ENCODE measurements around the gene HSPA9. TPM values are rescaled to one million over a fixed set of nuclear protein-coding genes. Genes with fewer than 3 reads are reported as not detected.
A peak's percentile ranks its signal among the peaks of the same experiment; 100 is the strongest.

The HSPA9 gene
- total and polyA plus RNA-seq, 2 of the 13 experiments (the other 11 are each of a cell fraction or from before 2014, with no cell fraction given) = 165 to 478 TPM

DNA sequence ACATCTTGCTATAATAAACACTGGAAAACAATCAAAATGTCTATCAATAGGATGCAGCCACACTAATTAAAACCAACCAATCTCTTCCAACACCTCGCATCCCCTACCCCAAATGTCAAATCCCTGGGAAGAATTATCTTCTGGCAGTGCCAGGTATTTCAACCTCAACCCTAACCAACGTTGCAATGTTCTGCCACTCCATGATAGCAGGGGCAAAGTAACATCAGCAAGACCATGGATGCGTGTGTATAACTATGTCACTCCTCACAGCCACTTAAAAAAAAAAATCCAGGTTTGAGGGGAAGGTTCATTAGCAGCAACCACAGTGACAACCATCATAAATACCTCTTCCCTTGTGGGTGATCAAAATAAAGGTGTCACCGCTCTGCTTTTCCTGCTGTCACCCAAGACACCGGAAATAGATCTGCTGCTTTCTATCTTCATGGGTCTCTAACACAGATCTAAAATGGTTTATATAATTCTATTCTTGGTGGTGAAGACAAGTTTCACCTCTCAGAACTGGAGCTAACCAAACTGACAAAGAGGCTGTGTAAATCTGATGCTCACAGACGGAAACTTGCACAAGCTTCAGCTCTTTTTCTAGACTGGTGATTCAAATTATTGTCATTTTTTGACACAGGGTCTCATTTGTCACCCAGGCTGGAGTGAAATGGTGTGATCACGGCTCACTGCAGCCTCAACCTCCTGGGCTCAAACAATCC lies 9.9 kb downstream of the HSPA9 start:
- no peaks in the 10 kb centered on the region for H3K9me3 ChIP-seq (ENCODE audit: low read length)
- ATAC-seq = no peak
- CTCF ChIA-PET (ENCODE audit: low intra/inter-chr PET ratio, low total read pairs) = no interaction called here
- H3K9ac ChIP-seq (ENCODE audit: insufficient read depth, low read depth, low read length) = no peak overlapping the region
- H3K4me2 ChIP-seq (ENCODE audit: low read depth, low read length) = no peak overlapping the region
- intact Hi-C loops (cut with micrococcal nuclease; ENCODE audit: unreplicated experiment) = no loop called here
- TF ChIP-seq POLR2A (IDR thresholded peaks at IDR 0.05; ENCODE audit: insufficient read depth in 1 of 2, low read depth in 2 of 2, low read length in 2 of 2) (0 out of 4 replicates have a peak, but pooled peaks of 1 of the 2 experiments have one; percentile 12), ZNF839 (CRISPR knock-in tag; IDR thresholded peaks at IDR 0.05; ENCODE audit: borderline replicate concordance) (no peak), ZNF747 (CRISPR knock-in tag; IDR thresholded peaks at IDR 0.05; ENCODE audit: borderline replicate concordance) (no peak), POLR2AphosphoS2 (IDR thresholded peaks at IDR 0.05; ENCODE audit: low read depth, low read length) (peak; percentile 41; the same call in 1 of the 2 replicates), RBM22 (optimal IDR thresholded peaks at IDR 0.05; ENCODE audit: low read length) (peak; percentile 63)
- no peaks in the 10 kb centered on the region for H3K27me3 ChIP-seq (ENCODE audit: control insufficient read depth in 1 of 2, insufficient read depth in 2 of 2, low read length in 2 of 2)
- FAIRE-seq = no peak
- H3K36me3 ChIP-seq (replicated peaks in 1 of 2; ENCODE audit: control insufficient read depth in 1 of 2, insufficient read depth in 2 of 2, low read length in 2 of 2) = peaks cover 26 to 91% of the 10 kb centered on the region in 2 experiments
- no peak overlapping the region for H2AFZ ChIP-seq (ENCODE audit: low read length)
- in situ Hi-C loops (cut with HindIII; ENCODE audit: extremely low pct_ligation_motif_present, low pct_unique_long_range_greater_than_20kb) = no loop called here
- POLR2A ChIA-PET = interaction anchor here (1.0 to 2.7 kb wide), 4 partner anchors 10 to 22 kb away, joined by 4 to 9 read pairs (median 6); partner anchors contain the start of genes ETF1 and HSPA9
- WGBS (ENCODE audit: low lambda C conversion rate) = 95% methylated on average over 7 of the region's 7 CpGs
- no peak overlapping the region for H3K27ac ChIP-seq (ENCODE audit: extremely low read length, insufficient read depth, low read length)
- H4K20me1 ChIP-seq (ENCODE audit: insufficient read depth, low read length) = peaks cover 32% of the 10 kb centered on the region; the same call in 1 of the 2 replicates
- no TSS peak for BruUV-seq (replicated peaks)
- peaks cover 45% of the 10 kb centered on the region for H3K4me1 ChIP-seq (ENCODE audit: insufficient read depth, low read length)
- DNase-seq (ENCODE audit: low spot score) = no peak
- no peak overlapping the region for H3K4me3 ChIP-seq (replicated peaks in 1 of 3; ENCODE audit: insufficient read depth in 1 of 3, low read depth in 2 of 3, low read length in 3 of 3)
- peaks cover 68% of the 10 kb centered on the region for H3K79me2 ChIP-seq (ENCODE audit: insufficient read depth, low read length)

DNA sequence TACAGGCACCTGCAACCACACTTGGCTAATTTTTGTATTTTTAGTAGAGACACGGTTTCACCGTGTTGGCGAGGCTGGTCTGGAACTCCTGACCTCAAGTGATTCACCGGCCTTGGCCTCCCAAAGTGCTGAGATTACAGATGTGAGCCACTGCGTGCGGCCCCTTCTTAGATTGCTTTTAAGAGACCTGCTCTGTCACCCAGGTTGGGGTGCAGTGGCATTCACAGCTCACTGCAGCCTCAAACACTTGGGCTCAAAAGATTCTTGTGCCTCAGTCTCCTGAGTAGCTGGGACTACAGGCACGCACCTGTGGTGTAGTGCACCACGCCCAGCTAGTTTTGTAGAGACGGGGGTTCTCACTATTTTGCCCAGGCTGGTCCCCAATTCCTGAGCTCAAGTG lies 11.0 kb downstream of the HSPA9 start:
- FAIRE-seq (no peak), DNase-seq (ENCODE audit: low spot score) (no peak), ATAC-seq (no peak)
- Histone ChIP-seq H3K4me2 (ENCODE audit: low read depth, low read length) (no peak overlapping the region), H3K9me3 (ENCODE audit: low read length) (no peaks in the 10 kb centered on the region), H3K27me3 (ENCODE audit: control insufficient read depth in 1 of 2, insufficient read depth in 2 of 2, low read length in 2 of 2) (no peaks in the 10 kb centered on the region), H3K36me3 (replicated peaks in 1 of 2; ENCODE audit: control insufficient read depth in 1 of 2, insufficient read depth in 2 of 2, low read length in 2 of 2) (peaks cover 28 to 92% of the 10 kb centered on the region in 2 experiments), H4K20me1 (ENCODE audit: insufficient read depth, low read length) (peaks cover 30% of the 10 kb centered on the region; the same call in 1 of the 2 replicates), H3K27ac (ENCODE audit: extremely low read length, insufficient read depth, low read length) (no peak overlapping the region), H3K4me1 (ENCODE audit: insufficient read depth, low read length) (peaks cover 35% of the 10 kb centered on the region), H3K9ac (ENCODE audit: insufficient read depth, low read depth, low read length) (no peak overlapping the region), H2AFZ (ENCODE audit: low read length) (no peak overlapping the region), H3K79me2 (ENCODE audit: insufficient read depth, low read length) (peaks cover 63% of the 10 kb centered on the region), H3K4me3 (replicated peaks in 1 of 3; ENCODE audit: insufficient read depth in 1 of 3, low read depth in 2 of 3, low read length in 3 of 3) (no peak overlapping the region)
- 98% methylated on average over 9 of the region's 9 CpGs for WGBS (ENCODE audit: low lambda C conversion rate)
- ChIA-PET CTCF (ENCODE audit: low intra/inter-chr PET ratio, low total read pairs) (no interaction called here), POLR2A (interaction anchor here (1.5 to 2.7 kb wide), 2 partner anchors 11 kb away, joined by 4 to 8 read pairs; partner anchors contain the start of gene HSPA9)
- in situ Hi-C loops (cut with HindIII; ENCODE audit: extremely low pct_ligation_motif_present, low pct_unique_long_range_greater_than_20kb) (no loop called here), intact Hi-C loops (cut with micrococcal nuclease; ENCODE audit: unreplicated experiment) (no loop called here)
- 0 out of 4 replicates have a peak, but pooled peaks of 1 of the 2 experiments have one; percentile 30 for TF ChIP-seq POLR2A (IDR thresholded peaks at IDR 0.05; ENCODE audit: insufficient read depth in 1 of 2, low read depth in 2 of 2, low read length in 2 of 2)
- TF ChIP-seq, protein P1, sequence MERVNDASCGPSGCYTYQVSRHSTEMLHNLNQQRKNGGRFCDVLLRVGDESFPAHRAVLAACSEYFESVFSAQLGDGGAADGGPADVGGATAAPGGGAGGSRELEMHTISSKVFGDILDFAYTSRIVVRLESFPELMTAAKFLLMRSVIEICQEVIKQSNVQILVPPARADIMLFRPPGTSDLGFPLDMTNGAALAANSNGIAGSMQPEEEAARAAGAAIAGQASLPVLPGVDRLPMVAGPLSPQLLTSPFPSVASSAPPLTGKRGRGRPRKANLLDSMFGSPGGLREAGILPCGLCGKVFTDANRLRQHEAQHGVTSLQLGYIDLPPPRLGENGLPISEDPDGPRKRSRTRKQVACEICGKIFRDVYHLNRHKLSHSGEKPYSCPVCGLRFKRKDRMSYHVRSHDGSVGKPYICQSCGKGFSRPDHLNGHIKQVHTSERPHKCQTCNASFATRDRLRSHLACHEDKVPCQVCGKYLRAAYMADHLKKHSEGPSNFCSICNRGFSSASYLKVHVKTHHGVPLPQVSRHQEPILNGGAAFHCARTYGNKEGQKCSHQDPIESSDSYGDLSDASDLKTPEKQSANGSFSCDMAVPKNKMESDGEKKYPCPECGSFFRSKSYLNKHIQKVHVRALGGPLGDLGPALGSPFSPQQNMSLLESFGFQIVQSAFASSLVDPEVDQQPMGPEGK (CRISPR knock-in tag; IDR thresholded peaks at IDR 0.05) = no peak
- no peak for TF ChIP-seq MIER2 (CRISPR knock-in tag; IDR thresholded peaks at IDR 0.05)
- no peak for TF ChIP-seq ATRX (CRISPR knock-in tag; IDR thresholded peaks at IDR 0.05; ENCODE audit: borderline replicate concordance)
- TF ChIP-seq, protein P2, sequence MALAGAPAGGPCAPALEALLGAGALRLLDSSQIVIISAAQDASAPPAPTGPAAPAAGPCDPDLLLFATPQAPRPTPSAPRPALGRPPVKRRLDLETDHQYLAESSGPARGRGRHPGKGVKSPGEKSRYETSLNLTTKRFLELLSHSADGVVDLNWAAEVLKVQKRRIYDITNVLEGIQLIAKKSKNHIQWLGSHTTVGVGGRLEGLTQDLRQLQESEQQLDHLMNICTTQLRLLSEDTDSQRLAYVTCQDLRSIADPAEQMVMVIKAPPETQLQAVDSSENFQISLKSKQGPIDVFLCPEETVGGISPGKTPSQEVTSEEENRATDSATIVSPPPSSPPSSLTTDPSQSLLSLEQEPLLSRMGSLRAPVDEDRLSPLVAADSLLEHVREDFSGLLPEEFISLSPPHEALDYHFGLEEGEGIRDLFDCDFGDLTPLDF (CRISPR knock-in tag; IDR thresholded peaks at IDR 0.05) = no peak
- TF ChIP-seq ZNF775 (CRISPR knock-in tag; IDR thresholded peaks at IDR 0.05; ENCODE audit: borderline replicate concordance) = no peak
- TF ChIP-seq, protein P3, sequence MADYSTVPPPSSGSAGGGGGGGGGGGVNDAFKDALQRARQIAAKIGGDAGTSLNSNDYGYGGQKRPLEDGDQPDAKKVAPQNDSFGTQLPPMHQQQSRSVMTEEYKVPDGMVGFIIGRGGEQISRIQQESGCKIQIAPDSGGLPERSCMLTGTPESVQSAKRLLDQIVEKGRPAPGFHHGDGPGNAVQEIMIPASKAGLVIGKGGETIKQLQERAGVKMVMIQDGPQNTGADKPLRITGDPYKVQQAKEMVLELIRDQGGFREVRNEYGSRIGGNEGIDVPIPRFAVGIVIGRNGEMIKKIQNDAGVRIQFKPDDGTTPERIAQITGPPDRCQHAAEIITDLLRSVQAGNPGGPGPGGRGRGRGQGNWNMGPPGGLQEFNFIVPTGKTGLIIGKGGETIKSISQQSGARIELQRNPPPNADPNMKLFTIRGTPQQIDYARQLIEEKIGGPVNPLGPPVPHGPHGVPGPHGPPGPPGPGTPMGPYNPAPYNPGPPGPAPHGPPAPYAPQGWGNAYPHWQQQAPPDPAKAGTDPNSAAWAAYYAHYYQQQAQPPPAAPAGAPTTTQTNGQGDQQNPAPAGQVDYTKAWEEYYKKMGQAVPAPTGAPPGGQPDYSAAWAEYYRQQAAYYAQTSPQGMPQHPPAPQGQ (CRISPR knock-in tag; IDR thresholded peaks at IDR 0.05; ENCODE audit: borderline replicate concordance) = no peak
- BruUV-seq (replicated peaks) = no TSS peak
